Measurements from ENCODE around the gene STOML2.

Gene STOML2

DNA sequence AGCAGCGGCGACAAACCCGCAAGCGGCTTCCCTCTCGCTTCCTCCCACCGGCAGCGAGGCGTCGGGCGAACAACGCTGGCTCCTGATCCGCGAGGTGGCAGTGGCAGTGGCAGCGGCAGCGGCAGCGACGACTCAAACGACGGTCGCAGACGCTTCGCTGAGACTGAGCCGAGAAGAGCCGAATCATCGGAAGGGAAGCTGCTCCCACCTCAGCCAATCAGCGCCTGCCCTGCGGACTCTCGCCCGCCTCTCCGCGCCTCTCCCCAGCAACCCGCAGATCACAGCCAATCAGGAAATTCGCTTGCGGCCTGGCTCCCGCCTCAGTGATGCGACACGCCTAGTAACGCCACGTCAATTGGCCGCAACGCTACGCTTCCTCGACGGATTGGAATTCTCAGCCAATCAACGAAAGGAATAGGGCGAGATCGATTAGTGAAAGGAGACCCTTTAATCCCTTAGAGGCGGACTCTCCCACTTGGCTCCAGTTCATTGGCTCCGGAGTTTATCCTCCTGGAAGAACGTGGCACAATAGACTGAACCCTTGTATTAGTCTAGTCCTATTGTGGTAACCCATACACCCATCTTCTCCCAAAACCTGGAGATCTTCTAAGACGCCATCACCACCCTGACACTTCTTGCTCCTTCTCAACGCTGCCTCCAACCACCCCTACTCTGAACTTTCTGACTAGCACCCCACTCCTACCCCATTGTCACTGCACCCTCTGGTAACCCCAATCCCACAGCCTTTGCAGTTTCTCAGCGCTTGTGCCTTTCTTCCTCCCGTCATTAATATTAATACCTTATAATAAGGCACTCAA lies 30.3 kb downstream of the STOML2 start, which contains the start of gene VCP:
Gene VCP, minus strand, starts transcription at position 165 of the 818 bp plus-strand sequence. CDS start 272 bp downstream, outside the sequence.
- peak; percentile 94 to 99 (median 97) for DNase-seq

DNA sequence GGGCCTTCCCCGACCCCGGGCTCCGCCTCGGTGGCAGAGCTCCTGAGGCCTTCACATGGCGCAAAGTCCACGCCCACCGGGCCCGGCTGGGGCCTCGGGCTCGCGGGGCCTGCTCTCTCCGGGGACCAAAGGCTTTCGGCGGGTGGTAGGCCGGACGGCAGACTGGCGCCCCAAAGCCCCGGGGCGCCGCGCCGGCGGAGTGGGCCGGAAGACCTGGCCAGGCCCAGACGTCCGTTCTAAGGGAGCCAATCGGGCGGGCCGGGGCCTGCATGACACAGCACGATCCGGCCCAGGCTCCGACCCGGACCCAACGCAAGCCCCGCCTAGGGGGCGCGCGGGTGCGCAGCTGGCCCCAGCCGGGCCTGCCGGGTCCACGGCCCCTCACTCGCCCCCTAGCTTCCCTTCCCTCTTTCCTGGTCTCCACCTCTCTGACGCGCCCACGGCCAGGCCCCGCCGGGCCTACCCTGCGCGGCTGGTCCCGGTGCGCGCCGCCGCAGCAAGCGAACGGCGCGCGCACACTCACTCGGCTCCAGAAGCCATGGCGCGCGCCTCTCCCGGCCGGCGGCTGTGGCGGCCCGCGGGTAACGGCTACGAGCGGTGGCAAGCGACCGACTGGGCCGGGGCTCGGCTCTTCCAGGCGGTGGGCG lies 31.0 kb downstream of the STOML2 start:
- DNase-seq: peak; percentile 62 to 80 (median 64)

DNA sequence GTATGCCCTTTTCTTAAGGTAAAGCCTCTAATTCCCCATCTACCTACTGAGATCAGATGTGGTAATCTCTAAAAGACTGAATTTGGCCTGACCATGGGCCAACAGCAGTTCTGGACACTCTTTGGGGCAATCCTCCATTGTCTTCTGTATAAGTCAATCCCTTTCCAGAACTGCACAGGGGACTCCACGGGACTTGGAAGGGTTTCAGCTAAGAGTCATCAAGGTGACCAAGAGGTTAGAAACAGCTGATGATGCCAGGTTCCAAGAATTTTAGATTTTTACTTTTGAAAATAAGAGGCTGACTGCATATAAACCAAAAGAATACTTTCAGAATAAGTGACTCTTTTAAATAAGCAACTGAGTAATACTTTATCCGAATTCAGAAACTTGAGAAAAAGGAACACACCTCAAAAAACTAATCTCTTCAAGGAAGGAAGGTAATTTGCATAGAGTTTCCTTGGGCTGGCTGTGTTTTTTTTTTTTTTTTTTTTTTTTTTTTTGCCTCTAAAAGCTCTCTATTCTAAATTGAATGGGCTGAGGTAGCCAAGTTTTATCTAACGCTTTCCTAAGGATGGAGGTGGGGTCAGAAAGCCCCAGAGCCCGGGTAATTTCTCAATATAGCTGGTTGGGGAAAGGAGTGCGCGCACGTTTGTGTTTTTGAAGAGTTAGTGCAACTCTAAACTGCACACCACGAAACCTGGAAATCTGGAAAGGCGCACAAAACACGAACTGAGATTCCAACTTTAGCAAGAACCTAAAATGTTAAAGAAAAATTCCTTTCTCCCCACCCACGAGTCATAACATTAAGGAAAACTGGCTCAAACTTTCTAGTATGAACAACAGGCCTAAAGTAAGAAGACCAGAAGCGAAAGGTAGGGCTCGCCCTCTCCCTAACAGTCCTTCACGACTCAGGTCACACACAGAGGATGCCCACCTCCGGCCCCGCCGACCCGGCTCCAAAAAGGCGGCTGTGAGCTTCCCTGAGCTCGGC lies 31.8 kb downstream of the STOML2 start:
- DNase-seq: no peak

DNA sequence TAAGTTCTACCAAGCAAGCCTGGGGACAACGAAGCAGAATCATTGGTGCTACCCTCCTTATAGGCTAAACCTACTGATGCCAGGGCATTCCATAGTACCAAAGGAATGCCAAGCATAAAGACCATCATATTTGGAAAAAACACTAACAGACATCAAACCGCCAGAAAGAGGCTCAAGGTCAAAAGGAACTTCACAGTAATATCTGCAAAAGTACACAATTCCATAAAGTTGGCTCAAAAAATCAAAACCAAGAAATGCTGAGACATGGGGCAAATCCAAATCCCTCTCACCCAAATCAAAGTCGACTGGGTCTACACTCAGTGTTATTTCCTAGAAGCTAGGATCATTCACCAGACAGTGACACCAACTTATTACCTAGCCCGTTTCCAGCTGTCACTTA lies 33.9 kb downstream of the STOML2 start:
- DNase-seq: no peak

DNA sequence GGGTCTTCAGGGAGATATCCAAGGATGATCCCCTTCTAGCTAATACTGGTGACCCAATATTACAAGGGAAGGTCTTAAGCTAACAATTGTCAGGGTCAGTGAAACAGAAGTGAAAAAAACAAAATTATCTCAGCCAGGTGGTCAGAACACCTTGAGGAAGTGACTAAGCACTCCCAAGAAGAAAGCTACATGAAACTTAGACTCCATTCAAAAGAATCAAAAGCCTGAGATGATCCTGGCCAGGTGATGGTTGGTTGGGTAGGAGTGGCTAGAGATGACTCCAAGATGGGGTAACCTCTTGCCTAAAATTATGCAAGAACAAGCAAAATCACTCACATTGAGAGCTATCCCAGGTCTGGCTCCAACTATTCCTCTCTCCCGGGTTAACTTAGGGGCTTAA lies 35.9 kb downstream of the STOML2 start:
- DNase-seq: no peak

DNA sequence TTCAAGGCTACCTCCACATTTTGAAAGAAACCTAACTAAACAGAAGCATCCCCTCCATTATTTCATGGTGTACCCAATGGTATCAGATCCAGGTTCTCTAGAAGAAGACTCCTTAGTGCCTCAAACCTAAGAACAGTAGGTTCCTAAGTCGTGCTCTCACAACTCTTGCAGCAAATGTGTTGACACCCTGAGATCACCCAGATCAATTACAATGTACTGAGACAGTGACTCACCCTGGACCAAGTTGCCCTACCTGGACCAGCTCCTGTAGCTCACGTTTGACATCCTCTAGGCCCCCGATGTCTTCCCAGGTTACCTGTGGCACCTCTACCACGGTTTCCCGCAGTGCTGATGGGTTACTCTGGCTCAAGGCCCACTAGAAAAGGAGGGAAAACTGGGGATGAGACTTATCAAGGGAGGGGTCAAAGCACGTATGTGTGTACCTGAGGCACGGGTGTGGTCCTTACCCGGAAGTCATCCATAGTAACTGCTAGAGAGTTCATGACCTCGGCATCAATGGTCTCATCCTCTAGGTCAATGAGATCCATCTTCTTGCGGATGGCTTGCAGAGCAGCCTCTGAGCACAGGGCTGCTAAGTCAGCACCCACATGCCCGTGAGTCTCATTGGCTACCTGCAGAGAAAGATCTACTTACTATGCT lies 42.3 kb downstream of the STOML2 start:
- DNase-seq: no peak

DNA sequence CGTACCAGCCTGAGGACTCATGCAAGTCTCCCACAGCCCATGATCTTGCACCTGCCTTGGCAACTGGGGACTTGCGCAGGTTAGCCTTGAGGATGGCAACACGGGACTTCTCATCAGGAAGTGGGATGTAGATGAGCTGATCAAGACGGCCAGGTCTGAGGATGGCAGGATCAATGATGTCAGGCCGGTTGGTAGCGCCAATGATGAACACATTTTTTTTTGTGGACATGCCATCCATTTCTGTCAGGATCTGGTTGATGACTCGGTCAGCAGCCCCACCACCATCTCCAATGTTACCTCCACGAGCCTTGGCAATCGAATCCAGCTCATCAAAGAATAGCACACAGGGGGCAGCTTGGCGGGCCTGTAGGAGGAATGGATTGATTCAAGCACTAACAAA lies 43.5 kb downstream of the STOML2 start:
- DNase-seq: no peak

DNA sequence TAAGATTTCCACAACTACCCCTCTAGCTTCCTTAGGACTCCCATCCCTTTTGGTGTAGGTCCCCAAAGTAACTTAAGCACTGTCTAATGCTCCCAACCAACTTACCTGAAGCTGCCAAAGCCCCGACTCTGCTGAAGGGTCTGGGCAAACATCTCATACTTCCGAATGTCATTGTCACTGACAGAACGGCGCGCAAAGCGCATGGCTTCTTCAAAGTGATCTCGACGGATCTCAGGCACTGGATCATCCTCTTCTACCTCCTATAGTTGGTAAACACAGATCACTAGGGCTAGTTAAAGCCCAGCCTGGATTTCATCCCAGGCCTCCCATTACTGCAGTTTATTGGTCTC lies 45.7 kb downstream of the STOML2 start:
- no peak for DNase-seq

DNA sequence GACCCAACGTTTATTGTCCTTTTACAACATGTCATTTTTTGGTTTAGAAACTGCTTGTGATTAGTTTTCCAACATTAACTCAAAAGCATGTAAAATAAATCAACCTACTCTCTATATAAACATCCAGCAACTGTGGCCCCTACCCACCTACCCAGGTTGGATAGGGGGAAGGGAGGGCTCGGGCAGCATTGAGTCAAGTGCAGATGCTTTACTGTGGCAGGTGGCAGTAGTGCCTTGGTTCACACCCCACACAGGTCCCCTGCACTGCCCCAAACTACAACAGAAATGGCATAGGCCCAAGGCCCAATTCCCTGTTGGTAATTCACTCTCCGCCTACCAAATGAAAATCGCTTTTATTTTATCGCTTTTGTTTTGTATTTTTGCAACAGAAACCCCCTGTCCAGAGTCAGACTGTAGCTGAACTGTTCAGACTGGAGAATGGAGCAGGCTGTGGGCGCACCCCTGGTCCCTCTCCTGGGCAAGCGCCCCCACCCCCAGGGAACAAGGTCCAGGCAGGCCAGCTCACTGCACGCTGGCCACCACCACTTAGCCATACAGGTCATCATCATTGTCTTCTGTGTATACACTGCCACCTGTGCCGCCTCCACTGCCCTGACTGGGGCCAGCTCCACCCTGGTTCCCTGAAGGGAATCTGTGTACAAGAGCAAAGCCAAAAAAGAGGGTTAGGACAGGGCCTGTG lies 46.2 kb downstream of the STOML2 start:
- no peak for DNase-seq

DNA sequence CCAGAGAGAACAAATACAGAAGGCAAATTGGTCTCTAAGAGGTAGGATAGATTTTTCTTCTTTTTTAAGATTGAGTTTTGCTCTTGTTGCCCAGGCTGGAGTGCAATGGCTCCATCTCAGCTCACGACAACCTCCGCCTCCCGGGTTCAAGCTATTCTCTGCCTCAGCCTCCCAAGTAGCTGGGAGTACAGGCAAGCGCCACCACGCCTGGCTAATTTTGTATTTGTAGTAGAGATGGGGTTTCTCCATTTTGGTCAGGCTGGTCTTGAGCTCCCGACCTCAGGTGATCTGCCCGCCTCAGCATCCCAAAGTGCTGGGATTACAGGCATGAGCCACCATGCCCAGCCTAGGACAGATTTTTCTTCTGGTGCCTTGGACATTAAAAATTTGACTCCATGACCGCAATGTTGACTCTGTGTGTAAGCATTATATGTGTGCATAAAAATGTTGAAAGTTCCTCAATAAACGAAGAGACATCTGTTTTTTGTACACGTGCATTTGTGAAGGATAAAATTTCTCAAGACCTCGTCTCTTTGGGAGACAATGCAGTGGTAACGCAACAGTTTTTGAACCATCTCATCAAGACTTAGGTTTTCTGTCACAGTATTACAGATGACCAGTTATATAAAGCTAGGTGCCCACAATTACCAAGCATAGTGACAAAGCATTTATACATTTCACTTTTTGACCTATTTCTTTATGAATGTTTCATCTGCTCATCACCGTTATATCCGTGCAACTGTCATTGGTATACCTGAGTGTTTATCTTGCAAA lies 47.9 kb downstream of the STOML2 start:
- no peak for DNase-seq

DNA sequence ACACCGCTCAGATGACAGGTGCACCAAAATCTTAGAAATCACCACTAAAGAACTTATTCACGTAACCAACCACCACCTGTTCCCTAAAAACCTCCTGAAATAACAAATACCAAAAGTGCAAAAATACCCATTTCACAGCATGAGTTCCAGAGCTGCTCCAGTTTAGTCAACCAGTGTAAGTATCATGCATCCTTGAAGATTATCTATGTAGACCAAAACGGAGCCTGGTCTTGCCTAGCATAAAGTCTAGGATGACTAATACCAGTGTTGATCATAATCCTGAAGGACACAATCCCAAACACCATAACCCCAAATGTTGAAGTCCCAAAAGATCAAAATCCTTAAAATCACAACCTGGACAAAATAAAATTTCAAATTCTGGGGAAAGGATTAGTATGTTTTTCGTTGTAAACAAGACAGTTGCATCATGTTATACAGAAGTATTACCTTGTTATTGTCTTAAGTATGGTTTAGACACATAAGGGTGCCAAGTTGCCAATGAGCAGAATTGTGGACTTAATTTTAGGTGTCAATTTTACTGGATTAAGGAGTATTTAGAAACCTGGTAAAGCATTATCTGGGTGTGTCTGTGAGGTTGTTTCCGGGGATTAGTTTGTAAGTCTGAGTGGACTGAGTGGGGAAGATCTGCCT lies 48.6 kb downstream of the STOML2 start:
- no peak for DNase-seq

DNA sequence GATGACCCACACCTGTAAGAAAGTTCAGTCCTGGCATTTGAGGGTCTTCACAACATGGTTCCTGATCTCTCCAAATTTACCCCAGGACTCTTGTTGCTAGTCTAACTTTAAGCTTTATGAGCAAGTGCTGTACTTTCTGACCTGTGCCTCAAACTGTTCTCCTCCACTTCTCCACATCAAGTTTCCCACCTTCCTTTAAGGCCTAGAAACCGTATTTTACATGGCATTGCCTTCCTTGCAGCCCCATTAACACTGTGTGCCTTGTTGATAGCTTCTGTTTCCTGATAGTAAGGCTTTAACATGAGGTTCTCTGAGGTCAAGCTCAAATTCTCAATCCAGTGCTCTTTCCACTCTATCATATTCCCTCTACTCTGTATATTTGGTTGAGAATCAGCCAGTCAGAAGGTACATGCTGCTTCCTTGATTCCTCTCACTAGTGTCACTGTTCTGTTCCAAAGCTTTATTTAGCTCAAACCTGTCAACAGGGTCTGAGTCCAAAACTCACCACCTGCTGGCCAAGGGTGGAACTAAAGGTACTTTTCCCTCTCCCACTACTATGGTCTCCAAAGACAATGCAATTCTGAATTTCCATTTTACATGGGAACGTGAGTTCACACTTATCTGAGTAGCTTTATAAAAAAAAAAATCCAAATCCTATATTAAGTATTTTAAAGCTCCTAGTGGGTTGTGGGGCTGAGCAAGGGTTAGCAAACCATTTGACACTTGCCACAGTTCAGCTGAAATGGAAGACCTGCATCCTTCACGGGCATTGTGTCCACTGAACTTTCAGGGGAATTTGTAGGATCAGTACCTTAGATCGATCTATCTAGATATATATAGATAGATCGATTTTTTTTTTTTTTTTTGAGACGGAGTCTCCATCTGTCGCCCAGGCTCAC lies 51.6 kb downstream of the STOML2 start:
- peak in 4 of 5 donors; percentile 11 to 48 (median 25) for DNase-seq
